ENCODE results near the gene STAC.

- TF ChIP-seq CTCF (IDR thresholded peaks at IDR 0.05; ENCODE audit: low read depth, low read length, poor library complexity, severe bottlenecking) (no peak), EZH2phosphoT487 (IDR thresholded peaks at IDR 0.05; ENCODE audit: borderline replicate concordance, low read length) (no peak)
Observed at GRCh38 chr3:36393563-36393962, 13.3 kb downstream of the STAC start.

Measured in DOHH2 (cell line).